Body of pancreas (tissue), 4 donors: ENCODE results near the gene RPL4.
"Not testable (repeated sequence)": the region's sequence is repeated elsewhere in the genome, so short reads cannot be mapped to it uniquely, and the experiment has no call there.

ENCODE experiments used
- CTCF ChIP-seq, 7 experiments: fragments of 450-650 bp in 4 of 7; fragments of 200-600 bp in 3 of 7; sonication (generic) in 3 of 7; IDR thresholded peaks; one replicate each; pipeline ENCODE4 v1.5.1; 2016 to 2019; ENCODE audit warnings: antibody characterized with exemption in 7 of 7
- POLR2A ChIP-seq, 3 donors: fragments of 450-650 bp; IDR thresholded peaks; one replicate each; pipeline ENCODE4 v1.6.1; 2016; ENCODE audit warnings: antibody characterized with exemption in 3 of 3, mild to moderate bottlenecking in 2 of 3

GRCh38 chr15:66461294-66461693, 43.4 kb downstream of the RPL4 start:
- TF ChIP-seq CTCF, POLR2A (IDR thresholded peaks at IDR 0.05): not testable (repeated sequence)
